ENCODE data around the gene FOXC1. TPM values are rescaled to one million over a fixed set of nuclear protein-coding genes. Genes with fewer than 3 reads are reported as not detected.

Gene FOXC1
- total and polyA plus RNA-seq, 9 of the 15 experiments (the other 6 are each of a cell fraction or from before 2014, with no cell fraction given), result not detected

DNA sequence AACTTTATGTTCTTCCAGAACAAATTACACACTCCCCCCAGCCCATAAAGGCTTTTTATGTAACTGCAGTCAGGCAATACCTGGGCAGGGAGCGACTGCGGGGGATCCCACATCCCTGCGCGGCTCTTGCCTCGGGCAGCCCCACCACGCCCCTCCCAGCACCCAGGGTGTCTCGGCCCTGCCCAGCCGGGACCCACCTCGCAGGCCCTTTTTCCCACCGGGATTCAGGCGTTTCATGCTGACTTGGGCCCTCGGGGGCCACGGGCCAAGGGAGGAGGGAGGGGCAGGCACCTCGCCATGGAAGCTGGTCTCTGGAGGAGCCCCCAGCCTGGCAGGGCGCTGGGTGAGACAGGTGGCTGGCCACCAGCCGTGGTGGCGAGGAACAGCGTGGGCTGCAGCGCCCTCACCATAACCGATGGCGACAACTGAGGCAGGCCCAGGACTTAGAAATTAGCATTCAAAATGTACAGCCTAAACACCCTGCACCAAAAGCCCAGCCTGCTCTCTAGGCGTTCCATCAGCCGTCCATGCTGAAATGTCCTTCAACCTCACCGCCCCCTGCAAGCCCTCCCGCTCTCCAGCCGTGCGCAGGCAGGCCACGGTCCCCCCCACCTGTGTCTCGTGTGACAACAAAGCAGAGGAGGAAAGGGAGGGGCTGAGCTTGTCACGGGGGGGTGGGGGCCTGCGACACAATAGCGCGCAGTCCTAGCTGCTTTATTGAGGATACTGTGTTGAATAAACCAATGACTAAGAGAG is 15.1 kb upstream of the FOXC1 start:
- no peak overlapping the region for H3K27ac ChIP-seq (ENCODE audit: extremely low read depth, low read depth, low read length)
- ChIA-PET POLR2A (interaction anchor here (0.8 kb wide), 1 partner anchor 16 kb away, joined by 6 read pairs; no protein-coding TSS in a partner anchor), CTCF (ENCODE audit: low intra/inter-chr PET ratio) (no interaction called here)
- no peak for FAIRE-seq
- peaks cover 34 to 72% of the 10 kb centered on the region in 2 experiments for H3K27me3 ChIP-seq (ENCODE audit: control insufficient read depth in 2 of 2, insufficient read depth in 2 of 2, low read length in 2 of 2)
- H4K20me1 ChIP-seq (replicated peaks; ENCODE audit: control insufficient read depth, insufficient read depth, low read length), result peaks cover 3% of the 10 kb centered on the region; the same call in 1 of the 2 replicates
- no peak overlapping the region for H3K4me3 ChIP-seq
- H2AFZ ChIP-seq (ENCODE audit: low read depth, low read length), result no peak overlapping the region
- in situ Hi-C loops (cut with MboI), result loop anchor here (5.0 to 10.0 kb wide), 2 partner anchors 760 to 1028 kb away; no protein-coding TSS in a partner anchor
- no peaks in the 10 kb centered on the region for H3K79me2 ChIP-seq (ENCODE audit: control insufficient read depth, insufficient read depth, low read length)
- no peaks in the 10 kb centered on the region for H3K9me3 ChIP-seq (replicated peaks; ENCODE audit: control insufficient read depth, insufficient read depth, low read depth, low read length)
- H3K9me1 ChIP-seq (ENCODE audit: control insufficient read depth, insufficient read depth, low read length), result no peaks in the 10 kb centered on the region
- no TSS peak for BruUV-seq (replicated peaks)
- no peak for TF ChIP-seq NFATC3 (IDR thresholded peaks at IDR 0.05)
- TF ChIP-seq CHD4 (IDR thresholded peaks at IDR 0.05; ENCODE audit: insufficient read depth, insufficient replicate concordance, low read depth, low read length, poor library complexity, severe bottlenecking), result no peak
- TF ChIP-seq CBFA2T2 (conservative IDR thresholded peaks at IDR 0.05), result no peak
- no peak for TF ChIP-seq TAF15 (IDR thresholded peaks at IDR 0.05; ENCODE audit: low read depth, low read length)
- TF ChIP-seq PPARD (CRISPR knock-in tag; IDR thresholded peaks at IDR 0.05), result no peak
- TF ChIP-seq HOXB6 (CRISPR knock-in tag; IDR thresholded peaks at IDR 0.05; ENCODE audit: borderline replicate concordance), result no peak
- no peak for TF ChIP-seq ZNF165 (CRISPR knock-in tag; IDR thresholded peaks at IDR 0.05; ENCODE audit: borderline replicate concordance)
- no peak for TF ChIP-seq BDP1 (IDR thresholded peaks at IDR 0.05; ENCODE audit: insufficient read depth, insufficient read length)
- no peak for TF ChIP-seq CSDE1 (IDR thresholded peaks at IDR 0.05)
- TF ChIP-seq MTA3 (IDR thresholded peaks at IDR 0.05; ENCODE audit: borderline replicate concordance), result no peak
- TF ChIP-seq, protein P1, sequence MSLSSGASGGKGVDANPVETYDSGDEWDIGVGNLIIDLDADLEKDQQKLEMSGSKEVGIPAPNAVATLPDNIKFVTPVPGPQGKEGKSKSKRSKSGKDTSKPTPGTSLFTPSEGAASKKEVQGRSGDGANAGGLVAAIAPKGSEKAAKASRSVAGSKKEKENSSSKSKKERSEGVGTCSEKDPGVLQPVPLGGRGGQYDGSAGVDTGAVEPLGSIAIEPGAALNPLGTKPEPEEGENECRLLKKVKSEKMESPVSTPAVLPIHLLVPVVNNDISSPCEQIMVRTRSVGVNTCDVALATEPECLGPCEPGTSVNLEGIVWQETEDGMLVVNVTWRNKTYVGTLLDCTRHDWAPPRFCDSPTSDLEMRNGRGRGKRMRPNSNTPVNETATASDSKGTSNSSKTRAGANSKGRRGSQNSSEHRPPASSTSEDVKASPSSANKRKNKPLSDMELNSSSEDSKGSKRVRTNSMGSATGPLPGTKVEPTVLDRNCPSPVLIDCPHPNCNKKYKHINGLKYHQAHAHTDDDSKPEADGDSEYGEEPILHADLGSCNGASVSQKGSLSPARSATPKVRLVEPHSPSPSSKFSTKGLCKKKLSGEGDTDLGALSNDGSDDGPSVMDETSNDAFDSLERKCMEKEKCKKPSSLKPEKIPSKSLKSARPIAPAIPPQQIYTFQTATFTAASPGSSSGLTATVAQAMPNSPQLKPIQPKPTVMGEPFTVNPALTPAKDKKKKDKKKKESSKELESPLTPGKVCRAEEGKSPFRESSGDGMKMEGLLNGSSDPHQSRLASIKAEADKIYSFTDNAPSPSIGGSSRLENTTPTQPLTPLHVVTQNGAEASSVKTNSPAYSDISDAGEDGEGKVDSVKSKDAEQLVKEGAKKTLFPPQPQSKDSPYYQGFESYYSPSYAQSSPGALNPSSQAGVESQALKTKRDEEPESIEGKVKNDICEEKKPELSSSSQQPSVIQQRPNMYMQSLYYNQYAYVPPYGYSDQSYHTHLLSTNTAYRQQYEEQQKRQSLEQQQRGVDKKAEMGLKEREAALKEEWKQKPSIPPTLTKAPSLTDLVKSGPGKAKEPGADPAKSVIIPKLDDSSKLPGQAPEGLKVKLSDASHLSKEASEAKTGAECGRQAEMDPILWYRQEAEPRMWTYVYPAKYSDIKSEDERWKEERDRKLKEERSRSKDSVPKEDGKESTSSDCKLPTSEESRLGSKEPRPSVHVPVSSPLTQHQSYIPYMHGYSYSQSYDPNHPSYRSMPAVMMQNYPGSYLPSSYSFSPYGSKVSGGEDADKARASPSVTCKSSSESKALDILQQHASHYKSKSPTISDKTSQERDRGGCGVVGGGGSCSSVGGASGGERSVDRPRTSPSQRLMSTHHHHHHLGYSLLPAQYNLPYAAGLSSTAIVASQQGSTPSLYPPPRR (CRISPR knock-in tag; IDR thresholded peaks at IDR 0.05; ENCODE audit: borderline replicate concordance), result no peak
- no peak for TF ChIP-seq KDM4B (IDR thresholded peaks at IDR 0.05; ENCODE audit: borderline replicate concordance in 2 of 2, low read depth in 1 of 2)
- no peak for TF ChIP-seq ZNF583 (CRISPR knock-in tag; IDR thresholded peaks at IDR 0.05)
- H3K4me1 ChIP-seq (replicated peaks in 1 of 2; ENCODE audit: control insufficient read depth in 2 of 2, insufficient read depth in 2 of 2, low read length in 2 of 2), result peaks cover 0 to 11% of the 10 kb centered on the region in 2 experiments; a peak in 1 of 5 replicates
- no peak for DNase-seq (ENCODE audit: extremely low read depth in 1 of 4, low spot score in 3 of 4)
- ATAC-seq, result no peak
- intact Hi-C loops (cut with micrococcal nuclease), result loop anchor here (5.0 kb wide), 2 partner anchors 448 to 1148 kb away; no protein-coding TSS in a partner anchor
- no peaks in the 10 kb centered on the region for H3K36me3 ChIP-seq (ENCODE audit: control insufficient read depth, insufficient read depth, low read length)
- H3K9ac ChIP-seq (ENCODE audit: insufficient read depth in 1 of 2, low read depth in 2 of 2, low read length in 2 of 2), result no peak overlapping the region
- no peak overlapping the region for H3K4me2 ChIP-seq (ENCODE audit: insufficient read depth, low read length)
- WGBS (ENCODE audit: insufficient coverage, low coverage, missing lambda C conversion rate), result 8% methylated on average over 30 of the region's 33 CpGs

Measured in K562 (cell line).